Fibroblast of pulmonary artery (primary cell): ENCODE data around the gene RPUSD1.

Experiments
- DNase-seq: peaks from one replicate; pipeline ENCODE4 v3.0.0-alpha.2; 2010; ENCODE audit warnings: low read depth
- H3K4me3 ChIP-seq: replicated peaks from 2 replicates; pipeline ENCODE4 v1.5.1; 2011; ENCODE audit warnings: low read depth, mild to moderate bottlenecking, control low read depth, low read length, moderate library complexity
- CTCF ChIP-seq: IDR thresholded peaks from 2 replicates; pipeline ENCODE4 v1.5.1; 2011; ENCODE audit warnings: mild to moderate bottlenecking, control low read depth, low read length, inconsistent platforms; ENCODE audit errors: missing control alignments

The RPUSD1 gene

DNA sequence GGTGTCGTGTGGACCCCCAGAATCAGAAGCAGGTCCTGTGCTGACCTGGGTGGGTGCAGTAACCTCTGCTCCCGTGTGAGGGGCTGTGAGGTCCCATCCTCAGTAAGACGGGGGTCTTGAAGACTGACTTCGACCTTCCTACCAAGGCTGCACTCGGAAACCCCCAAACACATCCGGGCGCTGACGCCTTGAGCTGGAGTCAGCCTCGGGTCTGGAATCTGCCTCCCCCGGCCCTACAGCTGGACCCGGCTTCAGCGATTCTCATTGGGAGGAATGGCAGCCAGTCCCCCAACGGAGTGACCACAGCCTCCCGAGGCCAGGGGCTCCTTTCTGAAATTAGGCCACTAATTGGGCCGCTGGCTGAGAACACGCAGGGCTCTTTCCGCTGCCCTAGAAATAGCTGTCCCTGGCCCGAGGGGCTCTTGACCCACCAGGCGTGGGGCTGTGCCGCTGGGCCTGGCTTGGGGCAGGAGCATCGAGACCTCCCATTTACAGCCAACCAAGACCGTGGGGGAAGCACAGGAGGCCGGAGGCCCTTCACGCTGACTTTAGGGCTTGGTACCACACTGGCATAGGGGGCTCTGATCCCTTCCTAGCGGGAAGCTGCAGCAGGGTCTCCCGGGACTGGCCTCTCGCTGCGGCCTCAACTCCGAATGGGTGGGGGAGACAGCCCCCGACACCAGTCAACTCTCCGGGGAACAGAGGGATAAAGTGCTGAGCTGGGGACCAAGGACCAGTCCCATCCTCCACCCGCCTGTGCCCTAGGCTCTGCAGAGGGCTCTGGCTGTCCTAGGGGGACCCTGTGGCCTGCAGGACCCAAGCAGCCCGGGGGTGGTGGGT lies 15.0 kb upstream of the RPUSD1 start:
- TF ChIP-seq CTCF = no peak
- DNase-seq = no peak
- no peak overlapping the region for H3K4me3 ChIP-seq

DNA sequence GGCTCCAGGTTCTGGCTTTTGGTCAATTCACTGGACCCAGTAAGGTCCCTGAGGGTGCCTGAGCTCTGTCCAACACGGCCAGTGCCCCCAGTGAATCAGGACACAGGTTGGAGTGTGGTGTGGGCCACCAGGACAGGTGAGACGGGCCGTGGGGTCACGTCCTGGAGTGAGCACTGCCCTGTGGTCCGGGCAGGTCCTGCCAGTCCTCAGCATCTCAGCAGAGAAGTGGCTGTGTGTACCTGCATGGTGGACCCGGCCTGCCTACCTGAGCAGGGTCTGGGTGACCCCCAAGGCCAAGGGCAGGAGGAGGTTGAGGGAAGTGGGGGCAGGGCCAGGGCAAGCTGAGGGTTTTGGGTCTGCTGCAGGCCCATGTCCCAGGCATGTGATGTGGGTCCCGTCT lies 14.3 kb upstream of the RPUSD1 start:
- no peak for DNase-seq
- no peak for TF ChIP-seq CTCF
- no peak overlapping the region for H3K4me3 ChIP-seq

DNA sequence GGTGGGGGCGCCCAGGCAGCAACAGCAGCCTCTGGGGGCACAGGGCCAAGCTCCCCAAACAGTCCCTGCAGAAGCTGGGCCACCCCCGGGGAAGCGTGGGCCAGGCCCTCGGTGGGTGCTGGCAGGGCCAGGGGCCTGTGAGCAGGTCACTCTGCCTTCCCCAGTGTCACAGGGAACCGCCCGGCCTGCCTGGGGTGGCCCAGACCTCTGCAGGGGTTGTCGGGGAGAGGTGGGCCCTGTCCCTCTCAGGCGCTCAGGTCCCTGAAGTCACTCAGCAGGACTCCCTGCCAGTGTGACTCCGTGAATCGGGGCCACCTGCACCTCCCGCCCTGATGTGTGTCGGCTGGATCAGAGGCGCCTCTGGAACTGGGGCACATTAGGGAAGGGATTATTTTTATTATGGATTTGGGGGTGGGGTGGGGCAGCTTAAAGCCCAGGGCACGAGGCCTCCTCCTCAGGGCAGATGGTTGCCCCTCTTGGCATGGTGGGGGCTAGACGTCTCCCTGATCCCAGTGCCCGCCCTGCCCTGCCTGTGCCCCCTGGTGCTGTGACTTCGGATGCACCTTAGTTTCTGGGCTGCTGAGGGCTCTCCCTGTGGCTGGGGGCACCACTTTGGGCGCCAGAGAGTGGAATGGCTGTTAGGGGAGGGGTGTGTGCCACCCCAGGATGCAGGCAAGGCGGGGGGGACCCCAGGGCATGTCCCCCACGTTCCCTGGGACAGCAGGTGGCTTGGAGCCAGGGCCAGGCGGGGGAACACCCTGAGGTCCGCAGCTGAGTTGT lies 13.6 kb upstream of the RPUSD1 start:
- TF ChIP-seq CTCF = no peak
- no peak for DNase-seq
- no peak overlapping the region for H3K4me3 ChIP-seq

GRCh38 chr16:800834-801511 lies 12.8 kb upstream of the RPUSD1 start:
- no peak for TF ChIP-seq CTCF
- DNase-seq = no peak

DNA sequence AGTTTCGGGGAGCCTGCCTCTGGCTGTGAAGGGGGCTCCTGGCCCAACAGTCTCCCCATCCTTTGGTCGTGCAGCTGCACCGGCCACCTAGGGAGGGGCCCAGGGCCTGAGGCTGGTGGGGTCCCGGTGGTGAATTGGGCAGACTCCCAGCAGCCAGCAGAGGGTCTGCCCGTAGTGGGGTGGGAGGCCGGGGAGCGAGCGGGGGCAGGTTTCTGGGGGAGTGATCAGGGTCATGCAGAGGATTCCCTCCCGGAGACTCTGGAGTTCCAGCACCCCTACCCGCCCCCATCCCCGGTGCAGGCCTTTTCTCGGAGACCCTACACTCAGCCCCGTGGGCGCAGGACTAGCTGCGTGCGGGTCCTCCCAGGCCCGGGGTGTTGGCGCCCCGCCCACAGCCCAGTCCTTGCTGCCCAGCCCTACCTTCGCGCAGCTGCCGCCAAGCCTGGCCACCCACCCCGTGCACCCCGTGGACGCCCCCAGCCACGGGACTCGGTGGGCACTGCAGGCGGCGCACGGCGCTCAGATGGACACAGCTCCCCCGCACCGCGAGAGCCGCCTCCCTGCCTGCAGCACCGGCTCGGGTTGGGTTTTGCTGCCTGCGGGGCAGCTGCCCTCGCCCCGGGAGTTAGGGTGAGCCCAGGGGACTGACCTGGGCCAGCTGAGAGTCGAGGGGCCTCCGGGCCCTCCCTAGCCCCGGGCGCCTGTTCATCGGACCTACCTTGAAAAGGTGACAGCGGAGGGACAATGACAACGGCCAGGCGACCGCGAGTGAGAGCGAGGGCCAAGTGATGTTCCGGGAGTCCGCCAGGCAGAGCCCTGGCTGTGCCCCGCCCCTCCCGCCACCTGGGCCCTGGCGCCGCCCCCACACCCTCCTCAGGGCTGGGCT lies 12.0 kb upstream of the RPUSD1 start, which contains the start of gene GNG13:
Gene GNG13, minus strand, starts transcription at position 787 of the 886 bp plus-strand sequence. CDS start 1,657 bp downstream, outside the sequence.
- DNase-seq = no peak
- no peak for TF ChIP-seq CTCF
- H3K4me3 ChIP-seq = no peak within 1 kb of the TSS

More at GRCh38 chr16:800834-801511, 12.8 kb upstream of the RPUSD1 start:
- no peak overlapping the region for H3K4me3 ChIP-seq
